ENCODE measurements around the gene CFLAR. TPM values are rescaled to one million over a fixed set of nuclear protein-coding genes. Genes with fewer than 3 reads are reported as not detected.

The CFLAR gene
- total and polyA plus RNA-seq, 9 of the 15 experiments (the other 6 are each of a cell fraction or from before 2014, with no cell fraction given), result 27.5 to 102 (median 54.0) TPM

- no peak for TF ChIP-seq ZNF280A (IDR thresholded peaks at IDR 0.05; ENCODE audit: low read depth, partially characterized antibody)
- TF ChIP-seq ZZZ3 (IDR thresholded peaks at IDR 0.05), result peak; percentile 80; the same call in 1 of the 2 replicates
- TF ChIP-seq ZNF41 (CRISPR knock-in tag; conservative IDR thresholded peaks at IDR 0.05), result no peak
- no peak for TF ChIP-seq ZNF75A (CRISPR knock-in tag; IDR thresholded peaks at IDR 0.05)
- TF ChIP-seq PTRF (tag; IDR thresholded peaks at IDR 0.05), result no peak
- no peak for TF ChIP-seq E2F6 (IDR thresholded peaks at IDR 0.05; ENCODE audit: borderline replicate concordance in 1 of 2, extremely low read depth in 1 of 2, insufficient read depth in 1 of 2, insufficient read length in 1 of 2, low read depth in 1 of 2, low read length in 1 of 2, poor library complexity in 1 of 2, severe bottlenecking in 1 of 2)
- peak; percentile 45; the same call in 1 of the 2 replicates for TF ChIP-seq KLF13 (tag; IDR thresholded peaks at IDR 0.05; ENCODE audit: borderline replicate concordance, low read depth)
- no peak for TF ChIP-seq SMARCB1 (IDR thresholded peaks at IDR 0.05; ENCODE audit: insufficient read length, low read depth)
- TF ChIP-seq ZBTB33 (CRISPR knock-in tag; IDR thresholded peaks at IDR 0.05), result peak; percentile 26; the same call in 1 of the 2 replicates
- TF ChIP-seq, protein P1, sequence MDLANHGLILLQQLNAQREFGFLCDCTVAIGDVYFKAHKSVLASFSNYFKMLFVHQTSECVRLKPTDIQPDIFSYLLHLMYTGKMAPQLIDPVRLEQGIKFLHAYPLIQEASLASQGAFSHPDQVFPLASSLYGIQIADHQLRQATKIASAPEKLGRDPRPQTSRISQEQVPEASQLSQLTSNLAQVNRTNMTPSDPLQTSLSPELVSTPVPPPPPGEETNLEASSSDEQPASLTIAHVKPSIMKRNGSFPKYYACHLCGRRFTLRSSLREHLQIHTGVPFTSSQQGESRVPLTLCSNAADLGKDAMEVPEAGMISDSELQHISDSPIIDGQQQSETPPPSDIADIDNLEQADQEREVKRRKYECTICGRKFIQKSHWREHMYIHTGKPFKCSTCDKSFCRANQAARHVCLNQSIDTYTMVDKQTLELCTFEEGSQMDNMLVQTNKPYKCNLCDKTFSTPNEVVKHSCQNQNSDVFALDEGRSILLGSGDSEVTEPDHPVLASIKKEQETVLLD (IDR thresholded peaks at IDR 0.05), result peak; percentile 42; the same call in 1 of the 2 replicates
- no peak for TF ChIP-seq ZFP1 (CRISPR knock-in tag; IDR thresholded peaks at IDR 0.05)
- TF ChIP-seq NR2F6 (CRISPR knock-in tag; IDR thresholded peaks at IDR 0.05), result no peak
- peak; percentile 97 to 99 (median 99) for TF ChIP-seq ZBTB11 (CRISPR knock-in tag; IDR thresholded peaks at IDR 0.05)
- no peak for TF ChIP-seq CBX8 (IDR thresholded peaks at IDR 0.05; ENCODE audit: borderline replicate concordance, extremely low read depth, low read depth, low read length, poor library complexity, severe bottlenecking)
- TF ChIP-seq ETV1 (tag; conservative IDR thresholded peaks at IDR 0.05; ENCODE audit: low read depth), result peak; percentile 75
These were observed 44.3 kb upstream of the CFLAR start, which contains the start of the genes HYCC2 and NDUFB3 (continued) for GRCh38 chr2:201071479-201072200.

All from K562 (cell line).